T follicular helper cell (primary cell): ENCODE data around the gene LMF1.

ENCODE experiments used
- DNase-seq: peaks from one replicate; pipeline ENCODE4 v3.0.0-alpha.2; 2020; ENCODE audit warnings: low read depth

Gene LMF1

GRCh38 chr16:813204-813915 is 157.4 kb downstream of the LMF1 start:
- DNase-seq = no peak

DNA sequence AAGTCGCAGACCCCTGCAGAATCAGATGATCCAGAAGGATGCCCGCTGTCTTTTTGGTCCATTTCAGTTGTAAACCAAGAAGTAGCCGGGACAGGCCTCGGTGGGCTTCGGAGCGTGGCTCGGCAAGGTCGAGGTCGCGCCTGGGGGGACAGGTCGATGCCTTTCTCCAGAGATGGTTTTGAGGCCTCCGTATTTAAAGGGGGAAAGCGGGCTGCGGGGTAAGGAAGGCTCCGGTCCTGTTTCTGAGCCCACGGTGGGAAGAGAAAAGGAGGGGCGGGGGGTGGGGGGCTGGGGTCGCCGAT is 162.7 kb downstream of the LMF1 start:
- DNase-seq = no peak

- peak; percentile 69 for DNase-seq
These were observed 163.3 kb downstream of the LMF1 start for GRCh38 chr16:807347-808084.

DNA sequence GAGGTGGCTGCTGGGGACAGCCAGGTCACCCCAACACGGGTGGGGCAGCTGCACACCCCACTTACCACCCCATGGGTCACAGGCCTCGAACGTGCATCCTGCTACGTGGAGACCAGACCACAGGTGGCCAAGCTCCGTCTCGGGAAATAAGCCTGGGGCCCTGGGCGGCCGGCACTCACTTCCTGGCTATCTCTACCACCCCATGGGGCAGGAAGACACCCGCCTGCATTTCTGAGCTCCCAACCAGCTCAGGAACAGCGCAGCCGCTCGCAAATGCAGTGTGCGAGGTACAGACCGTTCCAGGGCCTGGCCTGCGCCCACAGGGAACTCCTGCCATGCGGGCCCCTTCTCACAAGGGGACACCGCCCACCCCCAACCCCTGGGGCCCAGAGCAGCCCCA is 165.3 kb downstream of the LMF1 start:
- no peak for DNase-seq

DNA sequence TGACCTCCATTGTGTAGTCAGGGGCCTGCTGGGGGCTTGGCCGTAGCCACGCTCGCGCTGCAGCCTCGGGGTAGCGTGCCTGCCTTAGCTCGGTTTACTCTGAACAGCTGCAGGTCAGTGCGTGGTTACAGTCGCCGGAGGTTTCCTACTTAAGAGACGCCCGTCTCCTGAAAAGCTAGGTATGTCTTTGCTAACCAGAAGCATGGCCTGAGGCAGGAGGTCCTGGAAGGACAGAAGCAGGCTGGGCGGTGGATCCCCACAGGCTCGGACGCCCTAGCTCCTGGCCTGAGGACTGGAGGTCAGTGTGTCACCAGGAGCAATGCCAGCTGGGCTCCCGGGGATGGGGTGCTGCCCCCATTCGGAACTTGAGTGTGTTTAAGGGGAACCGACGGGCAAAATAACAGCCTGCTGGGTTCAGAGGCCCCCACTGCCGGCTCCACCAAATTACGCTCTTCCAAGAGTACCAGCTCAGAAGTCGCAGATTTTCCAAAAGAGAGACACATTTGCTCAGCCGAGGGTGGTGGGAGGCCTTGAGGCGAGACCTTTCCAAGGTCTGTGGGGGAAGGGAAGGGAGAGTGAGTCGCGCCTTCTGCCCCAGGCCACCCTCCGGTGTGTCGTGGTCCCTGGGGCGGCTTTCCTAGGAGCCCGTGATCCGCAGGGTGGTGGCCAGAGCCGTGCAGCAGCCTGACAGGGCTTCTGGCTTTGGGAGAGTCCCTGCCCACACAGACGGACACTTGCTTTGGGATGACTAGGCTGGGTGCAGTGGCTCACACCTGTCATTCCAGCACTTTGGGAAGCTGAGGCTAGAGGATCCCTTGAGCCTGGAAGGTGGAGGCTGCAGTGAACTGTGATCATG is 166.4 kb downstream of the LMF1 start:
- DNase-seq = no peak

- DNase-seq = no peak
These were observed 167.1 kb downstream of the LMF1 start for GRCh38 chr16:803754-804080.
